CD8-positive, alpha-beta memory T cell (primary cell): ENCODE results near the gene SCN2B. TPM values are rescaled to one million over a fixed set of nuclear protein-coding genes. Genes with fewer than 3 reads are reported as not detected.

Source experiments
- CTCF ChIA-PET: fragments of 350-600 bp; sonication (Branson Sonifier 250); formaldehyde crosslinking; loops from one replicate; lab custom pipeline; 2021; ENCODE audit warnings: antibody characterized with exemption; lab: Charles Lee
- POLR2A ChIA-PET: fragments of 350-600 bp; sonication (Branson Sonifier 250); formaldehyde crosslinking; loops from one replicate; lab custom pipeline; 2021; ENCODE audit warnings: antibody characterized with exemption; lab: Charles Lee
- DNase-seq, 5 donors: peaks; one replicate each; pipeline versions ENCODE4 v3.0.0 to v3.0.0-alpha.2; 2020 to 2022; ENCODE audit warnings: mixed read lengths in 1 of 5
- H3K27ac ChIP-seq: one replicate; pipeline ENCODE4 v1.7.0; 2013; ENCODE audit warnings: low read depth, mild to moderate bottlenecking, low read length, moderate library complexity
- H3K27me3 ChIP-seq: 2 replicates; pipeline ENCODE4 v1.7.0; 2013; ENCODE audit warnings: low read length, mild to moderate bottlenecking; ENCODE audit not compliant: insufficient read depth, poor library complexity, severe bottlenecking
- H3K36me3 ChIP-seq: 2 replicates; pipeline ENCODE4 v1.7.0; 2013; ENCODE audit warnings: mild to moderate bottlenecking, low read length, moderate library complexity; ENCODE audit not compliant: insufficient read depth
- H3K4me1 ChIP-seq: 2 replicates; pipeline ENCODE4 v1.7.0; 2013; ENCODE audit warnings: mild to moderate bottlenecking, low read length, moderate library complexity; ENCODE audit not compliant: insufficient read depth
- H3K4me3 ChIP-seq: 2 replicates; pipeline ENCODE4 v1.7.0; 2013; ENCODE audit warnings: mild to moderate bottlenecking, low read length
- H3K9me3 ChIP-seq: 2 replicates; pipeline ENCODE4 v1.7.0; 2013; ENCODE audit warnings: mild to moderate bottlenecking, low read length
- H3K27ac Mint-ChIP-seq, 8 donors: one replicate each; pipeline ENCODE4 v1.8.0; 2020 to 2021; ENCODE audit warnings: mixed read lengths in 8 of 8, mild to moderate bottlenecking in 6 of 8, inconsistent platforms in 3 of 8, moderate library complexity in 3 of 8
- H3K27me3 Mint-ChIP-seq, 2 donors: one replicate each; pipeline ENCODE4 v1.8.0; 2020 to 2021; ENCODE audit warnings: mixed read lengths in 2 of 2, mild to moderate bottlenecking in 1 of 2, moderate library complexity in 1 of 2
- H3K36me3 Mint-ChIP-seq, 3 donors: one replicate each; pipeline ENCODE4 v1.8.0; 2020 to 2021; ENCODE audit warnings: mixed read lengths in 3 of 3, inconsistent platforms in 1 of 3, mild to moderate bottlenecking in 1 of 3
- H3K4me1 Mint-ChIP-seq, 3 donors: one replicate each; pipeline ENCODE4 v1.8.0; 2020 to 2021; ENCODE audit warnings: mixed read lengths in 3 of 3, inconsistent platforms in 1 of 3, mild to moderate bottlenecking in 1 of 3
- H3K4me3 Mint-ChIP-seq, 7 donors: one replicate each; pipeline ENCODE4 v1.8.0; 2020 to 2021; ENCODE audit warnings: mixed read lengths in 7 of 7, mild to moderate bottlenecking in 6 of 7, moderate library complexity in 4 of 7, inconsistent platforms in 2 of 7
- H3K9me3 Mint-ChIP-seq, 5 donors: one replicate each; pipeline ENCODE4 v1.8.0; 2020 to 2022; ENCODE audit warnings: mixed read lengths in 5 of 5, mild to moderate bottlenecking in 3 of 5, moderate library complexity in 2 of 5, inconsistent platforms in 1 of 5
- polyA plus RNA-seq: library from polyadenylated mRNA; unstranded; fragments of 300-500 nt; fragmentation: Illumina TruSeq; gene quantifications from one replicate; pipeline ENCODE4 v1.2.3, GENCODE V29; 2021
- total RNA-seq, 2 experiments: library from RNA; stranded (reverse); gene quantifications; one replicate each; pipeline ENCODE4 v1.2.3, GENCODE V29; 2021

The SCN2B gene
- total and polyA plus RNA-seq, 3 experiments from 2014 or later, result not detected

GRCh38 chr11:118147502-118147901 lies 28.9 kb downstream of the SCN2B start:
- H3K36me3 ChIP-seq, result no peaks in the 10 kb centered on the region
- Mint-ChIP-seq H3K4me1 (peaks cover 0 to 16% (median 3%) of the 10 kb centered on the region in 3 donors), H3K27ac (no peak overlapping the region), H3K36me3 (no peaks in the 10 kb centered on the region), H3K9me3 (no peaks in the 10 kb centered on the region), H3K27me3 (peaks cover 34 to 47% of the 10 kb centered on the region in 2 donors), H3K4me3 (peak overlapping the region in 2 of 7 donors; percentile 24 to 25)
- no peak overlapping the region for H3K27ac ChIP-seq
- ChIA-PET POLR2A (no interaction called here), CTCF (interaction anchor here (1.4 to 5.5 kb wide), 2 partner anchors 9 to 23 kb away, joined by 3 to 34 read pairs; no protein-coding TSS in a partner anchor)
- DNase-seq, result no peak
- H3K4me1 ChIP-seq, result no peaks in the 10 kb centered on the region
- H3K9me3 ChIP-seq, result no peaks in the 10 kb centered on the region
- H3K27me3 ChIP-seq, result peaks cover 26% of the 10 kb centered on the region
- no peak overlapping the region for H3K4me3 ChIP-seq

GRCh38 chr11:118146554-118146953 lies 29.9 kb downstream of the SCN2B start:
- Histone ChIP-seq H3K36me3 (no peaks in the 10 kb centered on the region), H3K27ac (no peak overlapping the region), H3K4me1 (no peaks in the 10 kb centered on the region), H3K4me3 (no peak overlapping the region), H3K27me3 (peaks cover 17% of the 10 kb centered on the region), H3K9me3 (no peaks in the 10 kb centered on the region)
- Mint-ChIP-seq H3K4me3 (peak overlapping the region; percentile 72 to 90 (median 83)), H3K27me3 (peaks cover 43 to 52% of the 10 kb centered on the region in 2 donors), H3K27ac (peak overlapping the region in 4 of 8 donors; percentile 45 to 90 (median 59)), H3K36me3 (no peaks in the 10 kb centered on the region), H3K4me1 (peaks cover 0 to 12% (median 3%) of the 10 kb centered on the region in 3 donors), H3K9me3 (no peaks in the 10 kb centered on the region)
- POLR2A ChIA-PET, result no interaction called here
- DNase-seq, result peak in 1 of 5 donors; percentile 41
- CTCF ChIA-PET, result interaction anchor here (1.3 to 5.5 kb wide), 3 partner anchors 24 to 448 kb away, joined by 3 to 34 read pairs (median 7); no protein-coding TSS in a partner anchor

- no peaks in the 10 kb centered on the region for H3K36me3 Mint-ChIP-seq
- peak overlapping the region; percentile 78 to 91 (median 83) for H3K4me3 Mint-ChIP-seq
- CTCF ChIA-PET, result interaction anchor here (1.0 to 5.5 kb wide), 9 partner anchors 10 to 466 kb away, joined by 3 to 34 read pairs (median 6); no protein-coding TSS in a partner anchor
- POLR2A ChIA-PET, result no interaction called here
- Histone ChIP-seq H3K27me3 (peaks cover 22% of the 10 kb centered on the region), H3K9me3 (no peaks in the 10 kb centered on the region), H3K27ac (no peak overlapping the region), H3K4me3 (peak overlapping the region; percentile 43), H3K36me3 (no peaks in the 10 kb centered on the region), H3K4me1 (no peaks in the 10 kb centered on the region)
- peaks cover 0 to 9% (median 3%) of the 10 kb centered on the region in 3 donors for H3K4me1 Mint-ChIP-seq
- peak; percentile 81 to 90 (median 84) for DNase-seq
- no peaks in the 10 kb centered on the region for H3K9me3 Mint-ChIP-seq
- H3K27me3 Mint-ChIP-seq, result peaks cover 46 to 54% of the 10 kb centered on the region in 2 donors
- H3K27ac Mint-ChIP-seq, result peak overlapping the region in 2 of 8 donors; percentile 67 to 83
Observed at GRCh38 chr11:118145285-118146227, 30.9 kb downstream of the SCN2B start.

GRCh38 chr11:118144301-118145268 lies 31.9 kb downstream of the SCN2B start:
- H3K27me3 Mint-ChIP-seq, result peaks cover 49 to 61% of the 10 kb centered on the region in 2 donors
- Histone ChIP-seq H3K4me3 (no peak overlapping the region), H3K27me3 (peaks cover 29% of the 10 kb centered on the region), H3K27ac (no peak overlapping the region), H3K36me3 (no peaks in the 10 kb centered on the region), H3K4me1 (no peaks in the 10 kb centered on the region), H3K9me3 (no peaks in the 10 kb centered on the region)
- CTCF ChIA-PET, result interaction anchor here (1.0 to 5.5 kb wide), 11 partner anchors 10 to 467 kb away, joined by 3 to 34 read pairs (median 4); partner anchors contain the start of gene IL10RA
- peak overlapping the region in 6 of 7 donors; percentile 15 to 87 (median 80) for H3K4me3 Mint-ChIP-seq
- H3K9me3 Mint-ChIP-seq, result no peaks in the 10 kb centered on the region
- H3K36me3 Mint-ChIP-seq, result no peaks in the 10 kb centered on the region
- POLR2A ChIA-PET, result no interaction called here
- DNase-seq, result peak in 1 of 5 donors; percentile 38
- H3K4me1 Mint-ChIP-seq, result peaks cover 0 to 9% (median 3%) of the 10 kb centered on the region in 3 donors
- H3K27ac Mint-ChIP-seq, result no peak overlapping the region

- peak overlapping the region in 2 of 7 donors; percentile 57 to 64 for H3K4me3 Mint-ChIP-seq
- Histone ChIP-seq H3K9me3 (no peaks in the 10 kb centered on the region), H3K4me1 (no peaks in the 10 kb centered on the region), H3K27ac (no peak overlapping the region), H3K4me3 (no peak overlapping the region), H3K27me3 (peaks cover 29% of the 10 kb centered on the region), H3K36me3 (no peaks in the 10 kb centered on the region)
- no peak overlapping the region for H3K27ac Mint-ChIP-seq
- POLR2A ChIA-PET, result no interaction called here
- no peaks in the 10 kb centered on the region for H3K36me3 Mint-ChIP-seq
- peaks cover 53 to 68% of the 10 kb centered on the region in 2 donors for H3K27me3 Mint-ChIP-seq
- H3K4me1 Mint-ChIP-seq, result peaks cover 0 to 9% (median 3%) of the 10 kb centered on the region in 3 donors
- CTCF ChIA-PET, result interaction anchor here (1.1 to 5.5 kb wide), 8 partner anchors 10 to 468 kb away, joined by 3 to 34 read pairs (median 5); partner anchors contain the start of gene IL10RA
- no peaks in the 10 kb centered on the region for H3K9me3 Mint-ChIP-seq
- peak in 1 of 5 donors; percentile 34 for DNase-seq
Observed at GRCh38 chr11:118143661-118144185, 32.7 kb downstream of the SCN2B start.

- Histone ChIP-seq H3K4me3 (no peak overlapping the region), H3K36me3 (no peaks in the 10 kb centered on the region), H3K9me3 (no peaks in the 10 kb centered on the region), H3K27ac (no peak overlapping the region), H3K4me1 (no peaks in the 10 kb centered on the region), H3K27me3 (peaks cover 29% of the 10 kb centered on the region)
- POLR2A ChIA-PET, result no interaction called here
- Mint-ChIP-seq H3K36me3 (no peaks in the 10 kb centered on the region), H3K4me3 (no peak overlapping the region), H3K27ac (no peak overlapping the region), H3K4me1 (peaks cover 0 to 9% (median 3%) of the 10 kb centered on the region in 3 donors), H3K9me3 (no peaks in the 10 kb centered on the region), H3K27me3 (peaks cover 51 to 73% of the 10 kb centered on the region in 2 donors)
- CTCF ChIA-PET, result interaction anchor here (0.7 to 1.4 kb wide), 3 partner anchors 9 to 56 kb away, joined by 3 to 4 read pairs (median 4); no protein-coding TSS in a partner anchor
- peak in 1 of 5 donors; percentile 42 for DNase-seq
Observed at GRCh38 chr11:118142809-118143208, 33.6 kb downstream of the SCN2B start.

GRCh38 chr11:118142081-118142480 lies 34.4 kb downstream of the SCN2B start:
- POLR2A ChIA-PET, result no interaction called here
- no peaks in the 10 kb centered on the region for H3K4me1 ChIP-seq
- H3K4me3 Mint-ChIP-seq, result no peak overlapping the region
- H3K4me1 Mint-ChIP-seq, result peaks cover 0 to 9% (median 3%) of the 10 kb centered on the region in 3 donors
- no peaks in the 10 kb centered on the region for H3K9me3 ChIP-seq
- H3K27me3 ChIP-seq, result peaks cover 29% of the 10 kb centered on the region
- CTCF ChIA-PET, result interaction anchor here (0.7 kb wide), 2 partner anchors 29 to 345 kb away, joined by 3 read pairs; no protein-coding TSS in a partner anchor
- DNase-seq, result no peak
- H3K9me3 Mint-ChIP-seq, result no peaks in the 10 kb centered on the region
- no peak overlapping the region for H3K27ac Mint-ChIP-seq
- no peaks in the 10 kb centered on the region for H3K36me3 Mint-ChIP-seq
- H3K36me3 ChIP-seq, result no peaks in the 10 kb centered on the region
- no peak overlapping the region for H3K4me3 ChIP-seq
- peaks cover 50 to 73% of the 10 kb centered on the region in 2 donors for H3K27me3 Mint-ChIP-seq
- H3K27ac ChIP-seq, result no peak overlapping the region
